GM12891 (cell line): ENCODE results near the gene NAA10.

Experiments
- DNase-seq: peaks from one replicate; pipeline ENCODE4 v3.0.0; 2011; ENCODE audit warnings: low spot score; ENCODE audit not compliant: insufficient read length
- FAIRE-seq: peaks from 2 replicates; lab custom pipeline; 2011; peaks lifted over from hg19 to GRCh38; lab: Jason Lieb, UNC
- PAX5 ChIP-seq: IDR thresholded peaks from 2 replicates; pipeline ENCODE4 v1.6.1; 2011; ENCODE audit warnings: low read length, moderate library complexity, mild to moderate bottlenecking; ENCODE audit not compliant: insufficient read depth, severe bottlenecking
- POLR2A ChIP-seq: IDR thresholded peaks from 2 replicates; pipeline ENCODE4 v1.6.1; 2011; ENCODE audit warnings: low read depth, low read length, control low read depth
- POLR2AphosphoS5 ChIP-seq: IDR thresholded peaks from 2 replicates; pipeline ENCODE4 v1.6.1; 2011; ENCODE audit warnings: low read depth, low read length, control low read depth
- POU2F2 ChIP-seq: IDR thresholded peaks from 2 replicates; pipeline ENCODE4 v1.6.1; 2011; ENCODE audit warnings: low read depth, mild to moderate bottlenecking, control low read depth, low read length, moderate library complexity
- SPI1 ChIP-seq: IDR thresholded peaks from 2 replicates; pipeline ENCODE4 v1.6.1; 2011; ENCODE audit warnings: low read depth, low read length, control low read depth
- TAF1 ChIP-seq: IDR thresholded peaks from 2 replicates; pipeline ENCODE4 v1.6.1; 2011; ENCODE audit warnings: low read depth, low read length, control low read depth

The NAA10 gene

GRCh38 chrX:153910446-153910845 lies 24.4 kb downstream of the NAA10 start:
- FAIRE-seq (no peak), DNase-seq (no peak)
- no peak for TF ChIP-seq TAF1
- no peak for TF ChIP-seq POLR2A

GRCh38 chrX:153909980-153910360 lies 24.9 kb downstream of the NAA10 start:
- TF ChIP-seq POLR2AphosphoS5 (no peak), PAX5 (no peak), POU2F2 (no peak)
- DNase-seq (no peak), FAIRE-seq (no peak)

- DNase-seq (no peak), FAIRE-seq (peak; percentile 83)
- TF ChIP-seq SPI1 (no peak), POLR2A (no peak), POU2F2 (no peak), TAF1 (no peak), POLR2AphosphoS5 (no peak), PAX5 (no peak)
Measured at GRCh38 chrX:153909024-153909979, 25.5 kb downstream of the NAA10 start.

GRCh38 chrX:153908219-153908860 lies 26.5 kb downstream of the NAA10 start:
- DNase-seq, result no peak
- FAIRE-seq, result no peak
- TF ChIP-seq POU2F2 (no peak), PAX5 (no peak), POLR2AphosphoS5 (no peak), POLR2A (no peak)

GRCh38 chrX:153907456-153907855 lies 27.4 kb downstream of the NAA10 start:
- FAIRE-seq (no peak), DNase-seq (no peak)
- TF ChIP-seq POLR2A, result no peak
- no peak for TF ChIP-seq POU2F2
- no peak for TF ChIP-seq POLR2AphosphoS5

GRCh38 chrX:153906126-153906917 lies 28.5 kb downstream of the NAA10 start:
- no peak for TF ChIP-seq TAF1
- TF ChIP-seq POU2F2, result no peak
- no peak for TF ChIP-seq POLR2A
- no peak for TF ChIP-seq SPI1
- TF ChIP-seq POLR2AphosphoS5, result no peak
- no peak for TF ChIP-seq PAX5
- FAIRE-seq, result no peak
- no peak for DNase-seq

- DNase-seq (no peak), FAIRE-seq (no peak)
Measured at GRCh38 chrX:153905481-153906095, 29.2 kb downstream of the NAA10 start.

GRCh38 chrX:153903991-153904957 lies 30.6 kb downstream of the NAA10 start, which contains the start of gene AVPR2:
Gene AVPR2, plus strand, starts transcription at chrX:153904673. Its CDS starts 473 bp downstream, at chrX:153905146.
- DNase-seq (no peak), FAIRE-seq (peak; percentile 23)
- no peak for TF ChIP-seq TAF1
- TF ChIP-seq SPI1, result no peak
- no peak for TF ChIP-seq PAX5
- no peak for TF ChIP-seq POU2F2

More at GRCh38 chrX:153905481-153906095, 29.2 kb downstream of the NAA10 start:
- TF ChIP-seq POLR2AphosphoS5, result no peak
- TF ChIP-seq TAF1, result no peak
- TF ChIP-seq SPI1, result no peak
- no peak for TF ChIP-seq POU2F2
- no peak for TF ChIP-seq PAX5
- no peak for TF ChIP-seq POLR2A

GRCh38 chrX:153903238-153903980 lies 31.4 kb downstream of the NAA10 start:
- TF ChIP-seq SPI1, result no peak
- TF ChIP-seq POLR2AphosphoS5, result no peak
- TF ChIP-seq PAX5, result no peak
- TF ChIP-seq POLR2A, result no peak
- TF ChIP-seq POU2F2, result no peak
- no peak for TF ChIP-seq TAF1
- FAIRE-seq (peak; percentile 96), DNase-seq (no peak)
